OCI-LY1 (cell line): Measurements from ENCODE around the gene CYB5D1.

ENCODE experiments used
- H2AFZ ChIP-seq: fragments of 200-600 bp; sonication (generic), shearing (Covaris generic); 2 replicates; pipeline ENCODE4 v1.6.0; 2014; ENCODE audit warnings: antibody characterized with exemption, mild to moderate bottlenecking, low read length
- H3F3A ChIP-seq: fragments of 200-600 bp; sonication (generic), shearing (Covaris generic); 2 replicates; pipeline ENCODE4 v1.6.0; 2014; ENCODE audit warnings: mild to moderate bottlenecking, antibody characterized with exemption, low read length, moderate library complexity; ENCODE audit not compliant: insufficient read depth
- H3K27ac ChIP-seq: fragments of 200-600 bp; sonication (generic); 2 replicates; pipeline ENCODE4 v1.5.1; 2014; ENCODE audit warnings: low read length, mixed run types, mild to moderate bottlenecking, low read depth; ENCODE audit not compliant: poor library complexity, severe bottlenecking
- H3K27me3 ChIP-seq: fragments of 200-600 bp; sonication (generic); 2 replicates; pipeline ENCODE4 v1.6.0; 2014; ENCODE audit warnings: antibody characterized with exemption, mild to moderate bottlenecking, low read length, moderate library complexity; ENCODE audit not compliant: insufficient read depth
- H3K36me3 ChIP-seq: fragments of 200-600 bp; sonication (generic); 2 replicates; pipeline ENCODE4 v1.6.1; 2014; ENCODE audit warnings: mild to moderate bottlenecking, antibody characterized with exemption, low read length, moderate library complexity, mixed read lengths; ENCODE audit not compliant: insufficient read depth
- H3K4me1 ChIP-seq: fragments of 200-600 bp; sonication (generic); 2 replicates; pipeline ENCODE4 v1.5.1; 2014; ENCODE audit warnings: mild to moderate bottlenecking, low read length, moderate library complexity; ENCODE audit not compliant: insufficient read depth, severe bottlenecking
- H3K4me2 ChIP-seq: fragments of 200-600 bp; sonication (generic), shearing (Covaris generic); 2 replicates; pipeline ENCODE4 v1.6.1; 2014; ENCODE audit warnings: low read length
- H3K4me3 ChIP-seq: fragments of 200-600 bp; sonication (generic); 2 replicates; pipeline ENCODE4 v1.5.1; 2014; ENCODE audit warnings: low read length, low read depth, mild to moderate bottlenecking, mixed read lengths; ENCODE audit not compliant: poor library complexity, severe bottlenecking
- H3K79me2 ChIP-seq: fragments of 200-600 bp; shearing (Covaris generic); 2 replicates; pipeline ENCODE4 v1.6.1; 2016; ENCODE audit warnings: mixed run types, low read length, mixed read lengths; ENCODE audit not compliant: insufficient read depth
- H3K9ac ChIP-seq: fragments of 200-600 bp; sonication (generic), shearing (Covaris generic); 2 replicates; pipeline ENCODE4 v1.6.1; 2014; ENCODE audit warnings: mild to moderate bottlenecking, low read length, mixed read lengths
- H3K9me2 ChIP-seq: fragments of 200-600 bp; sonication (generic), shearing (Covaris generic); 2 replicates; pipeline ENCODE4 v1.6.1; 2014; ENCODE audit warnings: low read depth, mild to moderate bottlenecking, low read length, mixed read lengths
- H3K9me3 ChIP-seq: fragments of 200-600 bp; shearing (Covaris generic); 2 replicates; pipeline ENCODE4 v1.6.1; 2014; ENCODE audit warnings: low read length, mixed read lengths
- H4K20me1 ChIP-seq: fragments of 200-600 bp; sonication (generic), shearing (Covaris generic); 2 replicates; pipeline ENCODE4 v1.6.0; 2016; ENCODE audit warnings: mild to moderate bottlenecking, low read length; ENCODE audit not compliant: insufficient read depth
- CTCF ChIP-seq: fragments of 200-600 bp; sonication (generic), shearing (Covaris generic); IDR thresholded peaks from 2 replicates; pipeline ENCODE4 v1.5.1; 2017; ENCODE audit warnings: mild to moderate bottlenecking, antibody characterized with exemption, low read length, moderate library complexity, mixed read lengths
- EZH2 ChIP-seq: fragments of 200-600 bp; sonication (generic), shearing (Covaris generic); IDR thresholded peaks from 2 replicates; pipeline ENCODE4 v1.8.0; 2017; ENCODE audit warnings: borderline replicate concordance, mixed run types, mild to moderate bottlenecking, antibody characterized with exemption, low read length, moderate library complexity, mixed read lengths

The CYB5D1 gene

GRCh38 chr17:7833795-7834541, 23.8 kb upstream of the CYB5D1 start, which contains the start of gene KDM6B:
Gene KDM6B, plus strand, starts transcription at chr17:7834217. Its CDS starts 11,338 bp downstream, at chr17:7845555.
- Histone ChIP-seq H3K4me3 (peak within 1 kb of the TSS; percentile 68), H3K9ac (peak within 1 kb of the TSS; percentile 72), H3K36me3 (no peaks in the 10 kb centered on the region), H4K20me1 (no peaks in the 10 kb centered on the region), H3K79me2 (no peaks in the 10 kb centered on the region), H3K4me1 (peaks cover 30% of the 10 kb centered on the region), H3K27ac (peak within 1 kb of the TSS; percentile 95), H3K9me2 (no peaks in the 10 kb centered on the region), H3K27me3 (no peaks in the 10 kb centered on the region), H2AFZ (no peak within 1 kb of the TSS), H3K9me3 (no peaks in the 10 kb centered on the region), H3F3A (peaks cover 5% of the 10 kb centered on the region; the same call in 1 of the 2 replicates), H3K4me2 (peak within 1 kb of the TSS; percentile 79)
- no peak for TF ChIP-seq EZH2
- TF ChIP-seq CTCF: no peak

GRCh38 chr17:7834542-7834956, 23.3 kb upstream of the CYB5D1 start:
- Histone ChIP-seq H3K79me2 (no peaks in the 10 kb centered on the region), H3K4me2 (peak overlapping the region; percentile 79), H4K20me1 (no peaks in the 10 kb centered on the region), H3F3A (peaks cover 6% of the 10 kb centered on the region; the same call in 1 of the 2 replicates), H3K27ac (peak overlapping the region; percentile 95), H3K9me2 (no peaks in the 10 kb centered on the region), H3K9me3 (no peaks in the 10 kb centered on the region), H2AFZ (no peak overlapping the region), H3K4me3 (peak overlapping the region; percentile 68), H3K27me3 (no peaks in the 10 kb centered on the region), H3K4me1 (peaks cover 35% of the 10 kb centered on the region), H3K9ac (peak overlapping the region; percentile 72; the same call in 1 of the 2 replicates), H3K36me3 (no peaks in the 10 kb centered on the region)
- no peak for TF ChIP-seq CTCF
- TF ChIP-seq EZH2: no peak

GRCh38 chr17:7834957-7835813, 22.6 kb upstream of the CYB5D1 start:
- Histone ChIP-seq H3K79me2 (no peaks in the 10 kb centered on the region), H2AFZ (no peak overlapping the region), H4K20me1 (no peaks in the 10 kb centered on the region), H3K4me3 (peak overlapping the region; percentile 68), H3K27ac (peak overlapping the region; percentile 95), H3K9ac (peak overlapping the region; percentile 79), H3K4me1 (peaks cover 42% of the 10 kb centered on the region), H3K4me2 (peak overlapping the region; percentile 79), H3K9me2 (no peaks in the 10 kb centered on the region), H3K27me3 (no peaks in the 10 kb centered on the region), H3F3A (peaks cover 6% of the 10 kb centered on the region; the same call in 1 of the 2 replicates), H3K36me3 (no peaks in the 10 kb centered on the region; the same call in 1 of the 2 replicates), H3K9me3 (no peaks in the 10 kb centered on the region)
- TF ChIP-seq EZH2 (no peak), CTCF (peak; percentile 95)
